ENCODE results near the gene GOLGA2. TPM values are rescaled to one million over a fixed set of nuclear protein-coding genes. Genes with fewer than 3 reads are reported as not detected.
A peak's percentile ranks its signal among the peaks of the same experiment; 100 is the strongest.

Gene GOLGA2
- total and polyA plus RNA-seq, 2 of the 4 experiments (the other 2 are of a cell fraction): 118 to 146 TPM

- WGBS, 2 experiments (ENCODE audit: extremely low coverage in 2 of 2, insufficient read length in 1 of 2): 60% methylated on average over 1 of the region's 8 CpGs; no CpG with 5 or more reads in 1 of the 2 experiments
- Histone ChIP-seq H4K8ac (ENCODE audit: low read depth in 2 of 2, low read length in 2 of 2) (no peak overlapping the region), H3K23ac (ENCODE audit: low read depth, low read length) (no peak overlapping the region), H3K9me1 (ENCODE audit: insufficient read depth, low read length) (peaks cover 12% of the 10 kb centered on the region), H3K56ac (ENCODE audit: extremely low read depth, insufficient read depth, low read length) (no peak overlapping the region), H2AK5ac (ENCODE audit: low read depth, low read length) (no peak overlapping the region), H2AK9ac (replicated peaks; ENCODE audit: low read depth, low read length, poor library complexity) (peak overlapping the region; percentile 5), H3K4me1 (ENCODE audit: control insufficient read depth, insufficient read depth, low read length) (peaks cover 12% of the 10 kb centered on the region), H3K9me3 (ENCODE audit: control insufficient read depth, insufficient read depth, low read length) (no peaks in the 10 kb centered on the region), H3K4me2 (ENCODE audit: low read depth, low read length) (no peak overlapping the region), H3K18ac (ENCODE audit: low read depth, low read length) (no peak overlapping the region), H2BK5ac (ENCODE audit: low read depth, low read length, poor library complexity, severe bottlenecking) (no peak overlapping the region), H2BK15ac (ENCODE audit: low read depth, low read length) (no peak overlapping the region), H3K36me3 (ENCODE audit: control insufficient read depth, insufficient read depth, low read length) (no peaks in the 10 kb centered on the region; the same call in 1 of the 2 replicates), H4K20me1 (ENCODE audit: insufficient read depth, low read length) (peaks cover 6% of the 10 kb centered on the region; the same call in 1 of the 2 replicates), H3K27me3 (ENCODE audit: control insufficient read depth, insufficient read depth, low read length) (no peaks in the 10 kb centered on the region), H4K5ac (ENCODE audit: low read depth, low read length) (no peak overlapping the region), H3K79me1 (ENCODE audit: low read depth in 1 of 2, low read length in 2 of 2) (peaks cover 0 to 8% of the 10 kb centered on the region in 2 experiments; a peak in 2 of 4 replicates), H3K9ac (ENCODE audit: low read depth, low read length) (no peak overlapping the region), H2BK120ac (ENCODE audit: low read depth, low read length) (no peak overlapping the region), H4K91ac (ENCODE audit: insufficient read depth, low read depth, low read length) (no peak overlapping the region), H2BK20ac (ENCODE audit: low read depth, low read length) (no peak overlapping the region), H2AFZ (replicated peaks; ENCODE audit: low read length, poor library complexity) (no peak overlapping the region), H3K4ac (ENCODE audit: low read depth, low read length) (no peak overlapping the region), H3K4me3 (ENCODE audit: insufficient read depth, low read depth, low read length) (no peak overlapping the region), H3K14ac (replicated peaks; ENCODE audit: low read depth, low read length) (no peak overlapping the region), H3K27ac (ENCODE audit: insufficient read depth, low read length) (no peak overlapping the region)
- TF ChIP-seq USF2 (IDR thresholded peaks at IDR 0.05; ENCODE audit: low read depth, low read length) (no peak), RCOR1 (IDR thresholded peaks at IDR 0.05; ENCODE audit: insufficient replicate concordance, low read length) (no peak)
- dilution Hi-C loops (cut with HindIII; ENCODE audit: low sequenced_read_pairs, unreplicated experiment): no loop called here
- BruUV-seq (replicated peaks): no TSS peak
- ATAC-seq (ENCODE audit: low read depth) (no peak), DNase-seq (no peak)
- intact Hi-C loops (cut with micrococcal nuclease): no loop called here
- in situ Hi-C loops (cut with MboI; ENCODE audit: low sequenced_read_pairs): no loop called here
- CTCF ChIA-PET: no interaction called here
- POLR2A ChIA-PET (ENCODE audit: unreplicated experiment): interaction anchor here (0.7 kb wide), 1 partner anchor 24 kb away, joined by 7 read pairs; no protein-coding TSS in a partner anchor
Measured at GRCh38 chr9:128249558-128249907, 26.3 kb downstream of the GOLGA2 start.
